SHP77 (cell line): ENCODE measurements around the gene TBCB.
"Not testable (repeated sequence)": the region's sequence is repeated elsewhere in the genome, so short reads cannot be mapped to it uniquely, and the experiment has no call there.

Experiments
- DNase-seq, 2 experiments: peaks; one replicate each; lab custom pipeline; 2025; lab: John Stamatoyannopoulos, UW

TBCB gene

GRCh38 chr19:36173846-36174245 lies 58.6 kb downstream of the TBCB start:
- DNase-seq = not testable (repeated sequence)
